Fibroblast of lung (primary cell): ENCODE measurements around the gene DEFB118.

ENCODE experiments used
- CTCF ChIP-seq, 2 donors: IDR thresholded peaks in 1 of 2; conservative IDR thresholded peaks in 1 of 2; 1 replicate in 1 of 2; 2 replicates in 1 of 2; pipeline ENCODE4 v1.5.1; 2011 to 2012; ENCODE audit warnings: low read length in 2 of 2, control low read depth in 1 of 2, inconsistent platforms in 1 of 2, low read depth in 1 of 2, mild to moderate bottlenecking in 1 of 2
- EZH2 ChIP-seq: IDR thresholded peaks from 2 replicates; pipeline ENCODE4 v1.5.1; 2012; ENCODE audit warnings: low read length, control low read depth, mild to moderate bottlenecking; ENCODE audit errors: missing control alignments

- TF ChIP-seq CTCF (conservative IDR thresholded peaks at IDR 0.05 in 1 of 2, IDR thresholded peaks at IDR 0.05 in 1 of 2; ENCODE audit: low read depth in 1 of 2, low read length in 2 of 2): no peak
- TF ChIP-seq EZH2: no peak
Measured at GRCh38 chr20:31410011-31410410, 41.6 kb downstream of the DEFB118 start.
